Transverse colon (tissue), 3 donors: ENCODE results near the gene CRHBP.

Source experiments
- CTCF ChIP-seq, 5 experiments: fragments of 200-600 bp in 3 of 5; fragments of 450-650 bp in 2 of 5; sonication (generic) in 3 of 5; IDR thresholded peaks; 1 replicate in 2 of 5; 2 replicates in 3 of 5; pipeline ENCODE4 v1.5.1; 2016 to 2017; ENCODE audit warnings: antibody characterized with exemption in 5 of 5, inconsistent platforms in 3 of 5, mild to moderate bottlenecking in 2 of 5, moderate library complexity in 1 of 5
- POLR2A ChIP-seq: fragments of 450-650 bp; IDR thresholded peaks from one replicate; pipeline ENCODE4 v1.6.1; 2016; ENCODE audit warnings: antibody characterized with exemption, mild to moderate bottlenecking, moderate library complexity

GRCh38 chr5:76926329-76927105 is 26.3 kb upstream of the CRHBP start:
- TF ChIP-seq CTCF (IDR thresholded peaks at IDR 0.05) (no peak), POLR2A (no peak)
